ENCODE results near the gene CST6. TPM values are rescaled to one million over a fixed set of nuclear protein-coding genes. Genes with fewer than 3 reads are reported as not detected.

CST6 gene
- total RNA-seq, 1 experiment from 2014 or later = 27.2 TPM

DNA sequence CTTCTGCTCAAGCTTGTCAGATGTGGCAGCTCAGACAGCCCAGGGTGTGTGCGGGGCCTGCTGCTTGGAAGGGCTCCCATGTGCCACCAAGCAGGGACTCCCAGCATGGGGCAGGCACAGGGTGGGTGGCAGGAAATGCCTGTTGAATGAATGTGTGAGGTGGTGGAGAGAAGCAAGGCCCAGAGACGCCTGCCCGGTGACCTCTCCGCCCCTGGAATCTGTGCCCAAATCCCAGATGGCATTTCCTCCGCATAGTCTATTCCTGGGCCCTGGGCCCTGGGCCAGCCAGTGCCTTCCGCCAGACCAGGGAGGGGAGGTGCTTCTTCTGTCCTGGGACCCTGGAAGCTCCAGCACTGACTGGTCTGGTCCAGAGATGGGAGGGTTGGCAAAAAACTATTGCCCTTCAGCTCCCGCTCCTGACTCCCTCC lies 3.7 kb downstream of the CST6 start:
- CTCF ChIA-PET = interaction anchor here (0.6 to 0.8 kb wide), 2 partner anchors 11 to 198 kb away, joined by 3 read pairs; partner anchors contain the start of gene CATSPER1

GRCh38 chr11:66015936-66016792 lies 4.4 kb downstream of the CST6 start:
- Mint-ChIP-seq H3K4me3 (ENCODE audit: low read depth, unreplicated experiment) (no peak overlapping the region), H3K9me3 (ENCODE audit: low read depth, unreplicated experiment) (no peaks in the 10 kb centered on the region), H3K27me3 (ENCODE audit: unreplicated experiment) (no peaks in the 10 kb centered on the region), H3K36me3 (ENCODE audit: insufficient read depth, unreplicated experiment) (peaks cover 28% of the 10 kb centered on the region), H3K27ac (ENCODE audit: unreplicated experiment) (no peak overlapping the region), H3K4me1 (ENCODE audit: low read depth, unreplicated experiment) (peaks cover 48% of the 10 kb centered on the region)
- intact Hi-C loops (cut with micrococcal nuclease; ENCODE audit: unreplicated experiment) = no loop called here
- no peak for TF ChIP-seq CTCF (IDR thresholded peaks at IDR 0.05; ENCODE audit: unreplicated experiment)
- CTCF ChIA-PET = interaction anchor here (0.6 kb wide), 1 partner anchor 199 kb away, joined by 3 read pairs; no protein-coding TSS in a partner anchor
- BruUV-seq (replicated peaks) = no TSS peak
- no peak for DNase-seq

More for the DNA sequence above, 3.7 kb downstream of the CST6 start:
- BruUV-seq (replicated peaks) = no TSS peak
- Mint-ChIP-seq H3K27ac (ENCODE audit: unreplicated experiment) (no peak overlapping the region), H3K9me3 (ENCODE audit: low read depth, unreplicated experiment) (no peaks in the 10 kb centered on the region), H3K4me3 (ENCODE audit: low read depth, unreplicated experiment) (no peak overlapping the region), H3K27me3 (ENCODE audit: unreplicated experiment) (no peaks in the 10 kb centered on the region), H3K4me1 (ENCODE audit: low read depth, unreplicated experiment) (peaks cover 42% of the 10 kb centered on the region), H3K36me3 (ENCODE audit: insufficient read depth, unreplicated experiment) (peaks cover 33% of the 10 kb centered on the region)
- peak; percentile 46 for DNase-seq
- no peak for TF ChIP-seq CTCF (IDR thresholded peaks at IDR 0.05; ENCODE audit: unreplicated experiment)
- intact Hi-C loops (cut with micrococcal nuclease; ENCODE audit: unreplicated experiment) = no loop called here

- Mint-ChIP-seq H3K9me3 (ENCODE audit: low read depth, unreplicated experiment) (no peaks in the 10 kb centered on the region), H3K36me3 (ENCODE audit: insufficient read depth, unreplicated experiment) (peaks cover 22% of the 10 kb centered on the region), H3K4me3 (ENCODE audit: low read depth, unreplicated experiment) (no peak overlapping the region), H3K27ac (ENCODE audit: unreplicated experiment) (no peak overlapping the region), H3K4me1 (ENCODE audit: low read depth, unreplicated experiment) (peaks cover 54% of the 10 kb centered on the region), H3K27me3 (ENCODE audit: unreplicated experiment) (no peaks in the 10 kb centered on the region)
- no peak for TF ChIP-seq CTCF (IDR thresholded peaks at IDR 0.05; ENCODE audit: unreplicated experiment)
- CTCF ChIA-PET = no interaction called here
- no TSS peak for BruUV-seq (replicated peaks)
- intact Hi-C loops (cut with micrococcal nuclease; ENCODE audit: unreplicated experiment) = no loop called here
- no peak for DNase-seq
Observed at GRCh38 chr11:66016793-66017177, 5.0 kb downstream of the CST6 start.

- H3K4me1 Mint-ChIP-seq (ENCODE audit: low read depth, unreplicated experiment) = peaks cover 56% of the 10 kb centered on the region
- no peaks in the 10 kb centered on the region for H3K9me3 Mint-ChIP-seq (ENCODE audit: low read depth, unreplicated experiment)
- peaks cover 3% of the 10 kb centered on the region for H3K27me3 Mint-ChIP-seq (ENCODE audit: unreplicated experiment)
- no peak overlapping the region for H3K4me3 Mint-ChIP-seq (ENCODE audit: low read depth, unreplicated experiment)
- H3K36me3 Mint-ChIP-seq (ENCODE audit: insufficient read depth, unreplicated experiment) = peaks cover 17% of the 10 kb centered on the region
- no peak overlapping the region for H3K27ac Mint-ChIP-seq (ENCODE audit: unreplicated experiment)
- intact Hi-C loops (cut with micrococcal nuclease; ENCODE audit: unreplicated experiment) = no loop called here
- BruUV-seq (replicated peaks) = no TSS peak
- DNase-seq = no peak
- CTCF ChIA-PET = no interaction called here
- TF ChIP-seq CTCF (IDR thresholded peaks at IDR 0.05; ENCODE audit: unreplicated experiment) = no peak
Observed at GRCh38 chr11:66017321-66017720, 5.5 kb downstream of the CST6 start.

Measured in Calu3 (cell line).